ENCODE measurements around the gene PNMA6A.

DNA sequence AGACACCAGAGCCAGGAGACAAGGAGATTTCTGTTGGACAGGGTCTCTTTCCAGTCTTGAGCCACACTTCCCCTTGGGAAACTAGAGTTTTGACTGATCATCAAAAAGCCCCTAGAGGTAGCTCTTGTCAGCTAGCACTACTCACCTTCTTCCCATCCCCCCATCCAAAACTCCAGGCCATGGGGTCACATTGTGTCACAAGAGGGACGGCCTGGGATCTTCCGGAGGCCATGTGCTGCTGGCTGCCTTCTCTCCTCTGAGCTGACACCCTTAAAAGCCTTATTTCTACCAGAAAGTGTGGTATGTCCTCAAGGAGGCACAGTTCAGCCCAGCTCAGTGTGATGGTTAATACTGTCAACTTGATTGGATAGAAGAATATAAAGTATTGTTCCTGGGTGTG lies 8.2 kb upstream of the PNMA6A start:
- TF ChIP-seq MXI1 (IDR thresholded peaks at IDR 0.05; ENCODE audit: borderline replicate concordance, low read depth, low read length) (no peak), RAD21 (CRISPR knock-in tag; IDR thresholded peaks at IDR 0.05) (no peak), SMAD1 (CRISPR knock-in tag; IDR thresholded peaks at IDR 0.05; ENCODE audit: borderline replicate concordance, low read depth) (no peak), REL (CRISPR knock-in tag; conservative IDR thresholded peaks at IDR 0.05) (no peak), PCBP2 (optimal IDR thresholded peaks at IDR 0.05; ENCODE audit: low read depth, low read length, poor library complexity, severe bottlenecking) (no peak)
- TF ChIP-seq, protein P1, sequence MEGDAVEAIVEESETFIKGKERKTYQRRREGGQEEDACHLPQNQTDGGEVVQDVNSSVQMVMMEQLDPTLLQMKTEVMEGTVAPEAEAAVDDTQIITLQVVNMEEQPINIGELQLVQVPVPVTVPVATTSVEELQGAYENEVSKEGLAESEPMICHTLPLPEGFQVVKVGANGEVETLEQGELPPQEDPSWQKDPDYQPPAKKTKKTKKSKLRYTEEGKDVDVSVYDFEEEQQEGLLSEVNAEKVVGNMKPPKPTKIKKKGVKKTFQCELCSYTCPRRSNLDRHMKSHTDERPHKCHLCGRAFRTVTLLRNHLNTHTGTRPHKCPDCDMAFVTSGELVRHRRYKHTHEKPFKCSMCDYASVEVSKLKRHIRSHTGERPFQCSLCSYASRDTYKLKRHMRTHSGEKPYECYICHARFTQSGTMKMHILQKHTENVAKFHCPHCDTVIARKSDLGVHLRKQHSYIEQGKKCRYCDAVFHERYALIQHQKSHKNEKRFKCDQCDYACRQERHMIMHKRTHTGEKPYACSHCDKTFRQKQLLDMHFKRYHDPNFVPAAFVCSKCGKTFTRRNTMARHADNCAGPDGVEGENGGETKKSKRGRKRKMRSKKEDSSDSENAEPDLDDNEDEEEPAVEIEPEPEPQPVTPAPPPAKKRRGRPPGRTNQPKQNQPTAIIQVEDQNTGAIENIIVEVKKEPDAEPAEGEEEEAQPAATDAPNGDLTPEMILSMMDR (CRISPR knock-in tag; IDR thresholded peaks at IDR 0.05) = no peak
- TF ChIP-seq, protein P2, sequence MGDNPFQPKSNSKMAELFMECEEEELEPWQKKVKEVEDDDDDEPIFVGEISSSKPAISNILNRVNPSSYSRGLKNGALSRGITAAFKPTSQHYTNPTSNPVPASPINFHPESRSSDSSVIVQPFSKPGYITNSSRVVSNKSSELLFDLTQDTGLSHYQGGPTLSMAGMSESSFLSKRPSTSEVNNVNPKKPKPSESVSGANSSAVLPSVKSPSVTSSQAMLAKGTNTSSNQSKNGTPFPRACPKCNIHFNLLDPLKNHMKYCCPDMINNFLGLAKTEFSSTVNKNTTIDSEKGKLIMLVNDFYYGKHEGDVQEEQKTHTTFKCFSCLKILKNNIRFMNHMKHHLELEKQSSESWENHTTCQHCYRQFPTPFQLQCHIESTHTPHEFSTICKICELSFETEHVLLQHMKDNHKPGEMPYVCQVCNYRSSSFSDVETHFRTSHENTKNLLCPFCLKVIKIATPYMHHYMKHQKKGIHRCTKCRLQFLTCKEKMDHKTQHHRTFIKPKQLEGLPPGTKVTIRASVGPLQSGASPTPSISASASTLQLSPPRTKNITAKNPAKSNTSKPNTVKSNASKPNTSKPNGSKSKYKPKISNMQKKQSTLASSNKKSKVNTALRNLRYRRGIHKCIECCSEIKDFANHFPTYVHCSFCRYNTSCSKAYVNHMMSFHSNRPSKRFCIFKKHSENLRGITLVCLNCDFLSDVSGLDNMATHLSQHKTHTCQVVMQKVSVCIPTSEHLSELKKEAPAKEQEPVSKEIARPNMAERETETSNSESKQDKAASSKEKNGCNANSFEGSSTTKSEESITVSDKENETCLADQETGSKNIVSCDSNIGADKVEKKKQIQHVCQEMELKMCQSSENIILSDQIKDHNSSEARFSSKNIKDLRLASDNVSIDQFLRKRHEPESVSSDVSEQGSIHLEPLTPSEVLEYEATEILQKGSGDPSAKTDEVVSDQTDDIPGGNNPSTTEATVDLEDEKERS (CRISPR knock-in tag; IDR thresholded peaks at IDR 0.05) = no peak
